ENCODE results near the gene SSH2.
"Not testable (repeated sequence)": the region's sequence is repeated elsewhere in the genome, so short reads cannot be mapped to it uniquely, and the experiment has no call there.

SSH2 gene

DNA sequence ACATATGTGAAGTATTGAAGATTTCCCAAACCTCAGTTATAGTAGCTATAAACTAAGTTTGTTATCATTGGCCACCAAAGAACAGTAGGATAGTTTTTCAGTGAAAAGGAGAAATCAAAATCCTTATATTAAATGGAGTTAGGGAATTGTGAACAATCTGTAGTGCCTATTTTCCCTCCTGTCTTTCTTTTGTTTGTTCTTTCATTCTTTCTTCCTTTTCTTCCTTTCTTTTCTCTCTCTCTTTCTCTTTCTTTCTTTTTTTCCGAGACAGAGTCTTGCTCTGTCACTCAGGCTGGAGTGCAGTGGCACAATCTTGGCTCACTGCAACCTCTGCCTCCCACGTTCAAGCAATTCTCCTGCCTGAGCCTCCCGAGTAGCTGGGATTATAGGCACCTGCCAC lies 48.8 kb downstream of the SSH2 start:
- no peak for DNase-seq (ENCODE audit: low read depth in 2 of 2, low spot score in 1 of 2)

DNA sequence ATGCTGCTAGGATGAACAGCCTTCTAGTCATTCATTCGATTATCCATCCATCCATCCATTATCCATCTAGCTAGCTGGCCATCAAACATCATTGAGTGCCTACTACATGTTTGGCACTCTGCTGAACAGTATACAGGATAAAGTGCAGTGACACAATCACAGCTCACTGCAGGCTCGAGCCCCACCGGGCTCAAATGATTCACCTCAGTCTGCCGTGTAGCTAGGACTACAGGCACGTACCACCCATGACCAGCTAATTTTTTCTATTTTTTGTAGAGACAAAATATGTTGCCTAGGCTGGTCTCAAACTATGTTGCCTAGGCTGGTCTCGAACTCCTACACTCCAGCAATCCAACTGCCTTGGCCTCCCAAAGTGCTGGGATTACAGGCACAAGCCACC lies 50.0 kb downstream of the SSH2 start:
- no peak for DNase-seq (ENCODE audit: low read depth in 2 of 2, low spot score in 1 of 2)

- DNase-seq (ENCODE audit: low read depth in 2 of 2, low spot score in 1 of 2): no peak
Measured at GRCh38 chr17:29874931-29875596, 55.0 kb downstream of the SSH2 start.

- not testable (repeated sequence) for DNase-seq (ENCODE audit: low read depth in 2 of 2, low spot score in 1 of 2)
Measured at GRCh38 chr17:29874358-29874757, 55.7 kb downstream of the SSH2 start.

GRCh38 chr17:29873476-29873875 lies 56.6 kb downstream of the SSH2 start:
- DNase-seq (ENCODE audit: low read depth in 2 of 2, low spot score in 1 of 2): no peak

GRCh38 chr17:29870836-29871465 lies 59.1 kb downstream of the SSH2 start:
- no peak for DNase-seq (ENCODE audit: low read depth in 2 of 2, low spot score in 1 of 2)

DNA sequence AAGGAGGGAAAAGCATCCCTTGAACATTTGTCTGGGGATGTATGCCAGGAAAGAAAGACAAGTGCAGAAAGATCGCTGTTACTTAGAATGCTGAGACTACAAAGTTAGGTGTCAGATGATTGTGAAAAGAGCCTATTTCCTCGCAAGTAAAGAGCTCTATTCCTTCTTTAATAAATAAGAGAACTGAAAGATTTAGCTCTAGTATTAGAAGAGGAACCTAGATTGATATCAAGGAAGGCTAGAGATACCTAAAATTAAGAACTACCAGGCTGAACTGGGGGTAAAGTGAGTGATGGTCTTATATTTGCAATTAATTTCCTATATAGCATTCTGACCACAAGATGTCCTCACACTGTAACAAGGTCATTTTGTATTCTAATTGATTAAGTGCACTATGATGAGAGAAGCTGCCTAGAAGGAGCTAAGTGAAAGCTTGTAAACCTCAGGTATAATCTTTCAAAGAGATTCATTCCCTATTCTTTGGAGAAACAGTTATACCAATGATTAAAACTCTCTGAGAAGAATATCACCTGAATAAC lies 62.3 kb downstream of the SSH2 start:
- DNase-seq (ENCODE audit: low read depth in 2 of 2, low spot score in 1 of 2): no peak

DNA sequence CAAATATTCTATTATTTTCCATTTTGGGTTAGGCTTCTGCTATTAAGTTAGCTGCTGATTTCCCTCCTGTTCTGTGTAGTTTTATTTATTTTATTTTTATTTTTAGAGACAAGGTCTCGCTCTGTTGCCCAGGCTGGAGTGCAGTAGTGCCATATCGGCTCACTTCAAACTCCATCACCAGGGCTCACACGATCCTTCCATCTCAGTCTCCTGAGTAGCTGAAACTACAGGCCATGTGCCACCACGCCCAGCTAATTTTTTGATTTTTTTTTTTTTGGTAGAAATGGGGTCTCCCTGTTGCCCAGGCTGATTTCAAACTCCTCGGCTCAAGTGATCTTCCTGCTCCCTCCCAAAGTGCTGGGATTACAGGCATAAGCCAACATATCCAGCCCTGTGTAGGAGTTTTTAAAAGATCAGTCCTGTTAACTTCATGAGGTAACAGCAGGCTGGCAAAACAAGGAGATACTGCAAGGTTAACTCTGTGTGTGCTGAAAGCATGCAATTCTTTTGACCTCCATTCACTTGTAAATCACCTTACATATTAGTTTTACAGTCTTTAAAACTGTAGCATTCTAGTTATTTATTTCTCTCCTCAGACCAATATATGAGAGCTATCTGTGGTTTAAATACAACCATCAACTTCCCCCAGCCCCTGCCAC lies 63.2 kb downstream of the SSH2 start:
- DNase-seq (ENCODE audit: low read depth in 2 of 2, low spot score in 1 of 2): no peak

DNA sequence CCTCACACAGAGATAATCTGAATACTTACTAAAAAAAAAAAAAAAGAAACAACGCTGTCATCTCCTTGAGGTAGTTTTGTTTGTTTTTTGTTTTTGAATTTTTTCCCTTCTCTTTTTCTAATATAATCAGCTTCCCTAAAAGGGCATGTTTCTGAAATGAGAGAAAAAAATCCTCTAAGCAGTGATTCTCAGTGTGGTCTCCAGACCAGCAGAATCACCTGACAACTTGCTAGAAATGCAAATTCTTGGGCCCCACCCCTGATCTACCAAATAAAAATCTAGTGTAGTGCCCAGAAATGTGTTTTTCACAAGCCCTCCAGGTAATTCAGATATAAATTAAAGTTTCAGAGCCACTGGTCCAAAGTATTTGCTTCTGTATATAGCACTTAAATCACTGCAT lies 65.4 kb downstream of the SSH2 start:
- DNase-seq (ENCODE audit: low read depth in 2 of 2, low spot score in 1 of 2): no peak

DNA sequence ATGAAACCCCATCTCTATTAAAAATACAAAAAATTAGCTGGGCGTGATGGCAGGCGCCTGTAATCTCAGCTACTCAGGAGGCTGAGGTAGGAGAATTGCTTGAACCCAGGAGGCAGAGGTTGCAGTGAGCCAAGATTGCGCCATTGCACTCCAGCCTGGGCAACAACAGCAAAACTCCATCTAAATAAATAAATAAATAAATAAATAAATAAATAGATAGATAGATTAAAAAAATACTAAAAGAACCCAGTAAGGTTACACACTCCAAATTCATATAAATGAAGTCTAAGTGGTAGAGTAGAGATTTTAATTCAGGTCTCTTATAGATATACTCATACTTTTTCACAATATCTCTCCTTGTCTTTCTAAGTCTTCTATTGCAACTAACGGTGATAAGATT lies 65.9 kb downstream of the SSH2 start:
- not testable (repeated sequence) for DNase-seq (ENCODE audit: low read depth in 2 of 2, low spot score in 1 of 2)

DNA sequence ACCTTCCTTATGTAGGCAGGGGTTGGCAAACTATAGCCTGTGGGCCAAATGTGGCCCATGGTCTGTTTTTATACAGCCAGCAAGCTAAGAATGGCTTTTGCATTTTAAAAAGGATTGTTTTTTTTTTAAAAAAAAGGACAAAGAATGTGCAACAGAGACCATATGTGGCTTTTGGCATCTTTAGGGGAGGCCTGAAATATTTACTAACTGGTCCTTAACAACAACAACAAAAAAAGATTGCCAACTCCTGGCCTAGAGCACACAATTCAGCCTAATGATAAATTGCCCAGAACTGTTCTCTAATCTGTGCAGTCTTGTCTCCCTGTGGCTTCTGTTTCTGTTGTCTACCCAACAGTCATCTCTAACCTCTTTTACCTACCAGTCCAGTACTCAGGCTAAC lies 67.1 kb downstream of the SSH2 start:
- no peak for DNase-seq (ENCODE audit: low read depth in 2 of 2, low spot score in 1 of 2)

DNA sequence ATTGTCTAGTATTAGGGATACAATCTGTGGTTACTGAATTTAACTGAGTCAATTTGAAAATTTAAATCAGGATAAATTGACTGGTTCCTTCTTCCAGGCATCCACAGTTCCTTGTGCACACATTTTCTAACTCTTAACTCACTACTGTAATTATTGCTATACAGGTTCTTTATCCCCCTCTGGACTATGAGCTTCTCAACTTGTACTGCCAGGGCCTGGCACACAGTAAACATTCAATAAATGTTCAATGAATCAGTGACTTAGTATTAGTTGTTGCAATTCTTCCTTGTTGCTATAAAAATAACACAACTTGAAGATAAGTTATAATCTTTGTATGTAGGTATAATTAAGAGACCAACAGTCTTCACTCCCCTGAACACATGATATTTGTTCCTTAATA lies 67.9 kb downstream of the SSH2 start:
- no peak for DNase-seq (ENCODE audit: low read depth in 2 of 2, low spot score in 1 of 2)

- DNase-seq (ENCODE audit: low read depth in 2 of 2, low spot score in 1 of 2): not testable (repeated sequence)
Measured at GRCh38 chr17:29859445-29859844, 70.6 kb downstream of the SSH2 start.

DNA sequence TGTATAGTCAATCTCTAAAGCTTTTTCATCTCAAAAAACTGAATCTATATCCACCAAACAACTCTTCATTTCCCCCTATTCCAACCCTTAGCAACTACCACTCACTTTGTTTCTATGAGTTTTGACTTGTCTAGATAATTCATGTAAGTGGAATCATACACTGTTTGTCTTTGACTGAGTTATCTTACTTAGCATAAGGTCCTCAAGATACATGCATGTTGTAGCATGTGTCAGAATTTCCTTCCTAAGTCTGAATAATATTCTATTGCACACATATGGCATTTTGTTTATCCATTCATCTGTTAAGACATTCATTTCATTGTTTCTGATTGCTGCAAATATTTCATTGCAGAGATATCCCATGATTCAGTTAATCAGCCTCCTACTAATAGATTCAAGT lies 72.2 kb downstream of the SSH2 start:
- DNase-seq (ENCODE audit: low read depth in 2 of 2, low spot score in 1 of 2): no peak

- DNase-seq (ENCODE audit: low read depth in 2 of 2, low spot score in 1 of 2): not testable (repeated sequence)
Measured at GRCh38 chr17:29857105-29857504, 72.9 kb downstream of the SSH2 start.

GRCh38 chr17:29855686-29856085 lies 74.3 kb downstream of the SSH2 start:
- no peak for DNase-seq (ENCODE audit: low read depth in 2 of 2, low spot score in 1 of 2)

GRCh38 chr17:29848737-29849136 lies 81.3 kb downstream of the SSH2 start:
- no peak for DNase-seq (ENCODE audit: low read depth in 2 of 2, low spot score in 1 of 2)

- DNase-seq (ENCODE audit: low read depth in 2 of 2, low spot score in 1 of 2): no peak
Measured at GRCh38 chr17:29847527-29848400, 82.3 kb downstream of the SSH2 start.

DNA sequence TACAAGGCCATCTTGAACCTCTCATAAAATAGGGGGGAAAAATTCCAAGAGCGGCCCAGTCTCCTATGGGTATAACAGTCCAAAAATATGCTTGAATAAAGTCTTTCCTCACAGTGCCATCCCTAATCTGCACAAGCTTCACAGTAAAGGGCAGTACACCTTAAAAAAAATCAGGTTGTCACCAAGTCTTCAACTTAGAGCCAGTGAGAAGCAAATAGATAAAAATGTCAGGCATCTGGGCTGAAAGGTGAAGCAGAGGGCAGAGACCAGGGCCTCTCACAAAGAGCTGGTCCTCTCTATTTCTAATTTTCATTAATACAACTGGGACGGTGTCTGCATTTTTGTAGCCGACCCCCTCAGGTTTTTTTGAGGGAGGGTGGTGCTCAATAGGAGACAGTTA lies 82.9 kb downstream of the SSH2 start:
- no peak for DNase-seq (ENCODE audit: low read depth in 2 of 2, low spot score in 1 of 2)

DNA sequence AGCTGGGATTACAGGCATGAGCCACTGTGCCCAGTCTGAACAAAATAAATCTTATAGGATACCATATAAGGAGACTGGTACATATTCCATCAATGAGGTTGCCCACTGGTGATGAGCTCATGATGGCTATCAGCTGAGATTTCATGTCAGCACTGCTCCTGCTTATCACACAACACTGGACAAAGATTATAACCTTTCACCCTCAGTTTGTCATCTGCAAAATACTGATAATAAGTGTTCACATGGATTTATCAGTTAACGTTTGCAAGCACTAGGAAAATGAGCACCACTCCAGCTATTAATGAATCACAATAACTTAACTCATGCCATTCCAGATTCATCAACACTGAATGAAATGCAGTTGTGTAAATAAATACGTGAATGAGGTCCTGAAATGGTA lies 83.7 kb downstream of the SSH2 start:
- DNase-seq (ENCODE audit: low read depth in 2 of 2, low spot score in 1 of 2): no peak

- DNase-seq (ENCODE audit: low read depth in 2 of 2, low spot score in 1 of 2): no peak
Measured at GRCh38 chr17:29844339-29845048, 85.5 kb downstream of the SSH2 start.

Data from stimulated activated CD8-positive, alpha-beta memory T cell treated with anti-CD3 and anti-CD28 coated beads, Interleukin-4, amount 100 ng/mL, for 1 hour (primary cell).